HepG2 (cell line): ENCODE measurements around the gene SEMA3B. TPM values are rescaled to one million over a fixed set of nuclear protein-coding genes. Genes with fewer than 3 reads are reported as not detected.

Source experiments
- BHLHE40 ChIP-seq: IDR thresholded peaks from 2 replicates; pipeline ENCODE4 v1.6.1; 2011; ENCODE audit warnings: low read length, improper control_type of control experiment
- FOXC1 ChIP-seq: sonication (generic); formaldehyde crosslinking; IDR thresholded peaks from 2 replicates; pipeline ENCODE4 v1.8.0; 2022; ENCODE audit warnings: mild to moderate bottlenecking, missing genetic modification reagents, borderline replicate concordance
- FOXO1 ChIP-seq: sonication (generic); formaldehyde crosslinking; IDR thresholded peaks from 2 replicates; pipeline ENCODE4 v1.4.0; 2020; ENCODE audit warnings: missing genetic modification reagents
- GATA4 ChIP-seq: sonication (generic); IDR thresholded peaks from 2 replicates; pipeline ENCODE4 v1.6.1; 2016; ENCODE audit warnings: antibody characterized with exemption, low read depth, borderline replicate concordance
- GZF1 ChIP-seq: sonication (generic); formaldehyde crosslinking; IDR thresholded peaks from 2 replicates; pipeline ENCODE4 v1.5.1; 2020; ENCODE audit warnings: mild to moderate bottlenecking, missing genetic modification reagents
- HOMEZ ChIP-seq: IDR thresholded peaks from 2 replicates; pipeline ENCODE4 v1.6.1; 2016; ENCODE audit warnings: low read depth
- MAZ ChIP-seq, 2 experiments: sonication (generic) in 1 of 2; formaldehyde crosslinking in 1 of 2; IDR thresholded peaks; 2 replicates each; pipeline versions ENCODE4 v1.5.0 to v1.6.1; 2012 to 2020; ENCODE audit warnings: low read depth in 2 of 2, mild to moderate bottlenecking in 2 of 2, borderline replicate concordance in 1 of 2, improper control_type of control experiment in 1 of 2, low read length in 1 of 2, missing genetic modification reagents in 1 of 2, moderate library complexity in 1 of 2
- PITX1 ChIP-seq: sonication (generic); formaldehyde crosslinking; IDR thresholded peaks from 2 replicates; pipeline ENCODE4 v1.5.1; 2020; ENCODE audit warnings: mild to moderate bottlenecking, missing genetic modification reagents
- RAD51 ChIP-seq: fragments of 450-650 bp; IDR thresholded peaks from 2 replicates; pipeline ENCODE4 v1.6.1; 2016; ENCODE audit warnings: borderline replicate concordance
- REL ChIP-seq: sonication (generic); formaldehyde crosslinking; conservative IDR thresholded peaks from 2 replicates; pipeline ENCODE4 v1.8.0; 2022; ENCODE audit warnings: mild to moderate bottlenecking, missing genetic modification reagents, moderate library complexity
- SAP130 ChIP-seq: IDR thresholded peaks from 2 replicates; pipeline ENCODE4 v1.6.1; 2016; ENCODE audit warnings: low read depth
- SIX1 ChIP-seq: sonication (generic); formaldehyde crosslinking; IDR thresholded peaks from 2 replicates; pipeline ENCODE4 v1.4.0; 2020; ENCODE audit warnings: missing genetic modification reagents, borderline replicate concordance
- TOPORS ChIP-seq: sonication (generic); formaldehyde crosslinking; IDR thresholded peaks from 2 replicates; pipeline ENCODE4 v1.8.0; 2023; ENCODE audit warnings: mild to moderate bottlenecking, missing genetic modification reagents
- ZNF292 ChIP-seq: sonication (generic); formaldehyde crosslinking; IDR thresholded peaks from 2 replicates; pipeline ENCODE4 v1.8.1; 2022; ENCODE audit warnings: mild to moderate bottlenecking, low read depth, missing genetic modification reagents, borderline replicate concordance
- ZNF367 ChIP-seq: sonication (generic); formaldehyde crosslinking; IDR thresholded peaks from 2 replicates; pipeline ENCODE4 v1.4.0; 2020; ENCODE audit warnings: missing genetic modification reagents, borderline replicate concordance
- polyA plus RNA-seq, 8 experiments: library from polyadenylated mRNA; depleted of rRNA in 3 of 8; stranded (reverse) in 7 of 8; unstranded in 1 of 8; fragments of >200 nt; fragmentation: Illumina TruSeq in 4 of 8; extraction: Trizol in 4 of 8; gene quantifications; 2 replicates each; pipeline versions ENCODE4 v1.2.1 to v1.2.3, GENCODE V29; 2011 to 2016; ENCODE audit warnings: low read depth in 4 of 8, missing spikeins in 1 of 8, mixed read lengths in 1 of 8; ENCODE audit not compliant: insufficient read depth in 1 of 8
- total RNA-seq, 5 experiments: library from RNA; depleted of rRNA; stranded (reverse); fragments of >200 nt; fragmentation: Illumina TruSeq; extraction: Trizol; gene quantifications; 2 replicates each; pipeline ENCODE4 v1.2.3, GENCODE V29; 2016; ENCODE audit warnings: low read depth in 1 of 5
- TF ChIP-seq, protein P1 (sequence below): sonication (generic); formaldehyde crosslinking; IDR thresholded peaks from 2 replicates; pipeline ENCODE4 v1.5.1; 2020; ENCODE audit warnings: missing genetic modification reagents, mild to moderate bottlenecking, borderline replicate concordance
- TF ChIP-seq, protein P2 (sequence below): sonication (generic); formaldehyde crosslinking; IDR thresholded peaks from 2 replicates; pipeline ENCODE4 v1.4.0; 2020; ENCODE audit warnings: mild to moderate bottlenecking, missing genetic modification reagents

SEMA3B gene
- total and polyA plus RNA-seq, 2 of the 13 experiments (the other 11 are each of a cell fraction or from before 2014, with no cell fraction given) = 93.2 to 158 TPM

GRCh38 chr3:50321336-50322114, 52.6 kb downstream of the SEMA3B start (continued):
- TF ChIP-seq SIX1 (CRISPR knock-in tag) = 0 out of 2 replicates have a peak, but pooled peaks have one; percentile 10
- TF ChIP-seq HOMEZ (CRISPR knock-in tag) = no peak
- TF ChIP-seq FOXC1 (CRISPR knock-in tag) = no peak
- TF ChIP-seq SAP130 (CRISPR knock-in tag) = peak; percentile 58; the same call in 1 of the 2 replicates
- peak; percentile 86; the same call in 1 of the 2 replicates for TF ChIP-seq MAZ (IDR thresholded peaks at IDR 0.05; ENCODE audit: borderline replicate concordance, low read depth, low read length)
- peak; percentile 41; the same call in 1 of the 2 replicates for TF ChIP-seq MAZ (CRISPR knock-in tag; IDR thresholded peaks at IDR 0.05; ENCODE audit: low read depth)
- TF ChIP-seq GZF1 (CRISPR knock-in tag) = no peak
- TF ChIP-seq FOXO1 (CRISPR knock-in tag) = no peak
- no peak for TF ChIP-seq RAD51
- TF ChIP-seq, protein P1, sequence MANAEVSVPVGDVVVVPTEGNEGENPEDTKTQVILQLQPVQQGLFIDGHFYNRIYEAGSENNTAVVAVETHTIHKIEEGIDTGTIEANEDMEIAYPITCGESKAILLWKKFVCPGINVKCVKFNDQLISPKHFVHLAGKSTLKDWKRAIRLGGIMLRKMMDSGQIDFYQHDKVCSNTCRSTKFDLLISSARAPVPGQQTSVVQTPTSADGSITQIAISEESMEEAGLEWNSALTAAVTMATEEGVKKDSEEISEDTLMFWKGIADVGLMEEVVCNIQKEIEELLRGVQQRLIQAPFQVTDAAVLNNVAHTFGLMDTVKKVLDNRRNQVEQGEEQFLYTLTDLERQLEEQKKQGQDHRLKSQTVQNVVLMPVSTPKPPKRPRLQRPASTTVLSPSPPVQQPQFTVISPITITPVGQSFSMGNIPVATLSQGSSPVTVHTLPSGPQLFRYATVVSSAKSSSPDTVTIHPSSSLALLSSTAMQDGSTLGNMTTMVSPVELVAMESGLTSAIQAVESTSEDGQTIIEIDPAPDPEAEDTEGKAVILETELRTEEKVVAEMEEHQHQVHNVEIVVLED (CRISPR knock-in tag) = peak; percentile 45; the same call in 1 of the 2 replicates
- TF ChIP-seq ZNF367 (CRISPR knock-in tag) = no peak
- TF ChIP-seq ZNF292 (CRISPR knock-in tag) = no peak
- no peak for TF ChIP-seq TOPORS
- TF ChIP-seq REL = no peak
- TF ChIP-seq GATA4 = peak; percentile 22; the same call in 1 of the 2 replicates
- peak; percentile 58 for TF ChIP-seq PITX1 (CRISPR knock-in tag)
- TF ChIP-seq BHLHE40 = peak; percentile 95
- TF ChIP-seq, protein P2, sequence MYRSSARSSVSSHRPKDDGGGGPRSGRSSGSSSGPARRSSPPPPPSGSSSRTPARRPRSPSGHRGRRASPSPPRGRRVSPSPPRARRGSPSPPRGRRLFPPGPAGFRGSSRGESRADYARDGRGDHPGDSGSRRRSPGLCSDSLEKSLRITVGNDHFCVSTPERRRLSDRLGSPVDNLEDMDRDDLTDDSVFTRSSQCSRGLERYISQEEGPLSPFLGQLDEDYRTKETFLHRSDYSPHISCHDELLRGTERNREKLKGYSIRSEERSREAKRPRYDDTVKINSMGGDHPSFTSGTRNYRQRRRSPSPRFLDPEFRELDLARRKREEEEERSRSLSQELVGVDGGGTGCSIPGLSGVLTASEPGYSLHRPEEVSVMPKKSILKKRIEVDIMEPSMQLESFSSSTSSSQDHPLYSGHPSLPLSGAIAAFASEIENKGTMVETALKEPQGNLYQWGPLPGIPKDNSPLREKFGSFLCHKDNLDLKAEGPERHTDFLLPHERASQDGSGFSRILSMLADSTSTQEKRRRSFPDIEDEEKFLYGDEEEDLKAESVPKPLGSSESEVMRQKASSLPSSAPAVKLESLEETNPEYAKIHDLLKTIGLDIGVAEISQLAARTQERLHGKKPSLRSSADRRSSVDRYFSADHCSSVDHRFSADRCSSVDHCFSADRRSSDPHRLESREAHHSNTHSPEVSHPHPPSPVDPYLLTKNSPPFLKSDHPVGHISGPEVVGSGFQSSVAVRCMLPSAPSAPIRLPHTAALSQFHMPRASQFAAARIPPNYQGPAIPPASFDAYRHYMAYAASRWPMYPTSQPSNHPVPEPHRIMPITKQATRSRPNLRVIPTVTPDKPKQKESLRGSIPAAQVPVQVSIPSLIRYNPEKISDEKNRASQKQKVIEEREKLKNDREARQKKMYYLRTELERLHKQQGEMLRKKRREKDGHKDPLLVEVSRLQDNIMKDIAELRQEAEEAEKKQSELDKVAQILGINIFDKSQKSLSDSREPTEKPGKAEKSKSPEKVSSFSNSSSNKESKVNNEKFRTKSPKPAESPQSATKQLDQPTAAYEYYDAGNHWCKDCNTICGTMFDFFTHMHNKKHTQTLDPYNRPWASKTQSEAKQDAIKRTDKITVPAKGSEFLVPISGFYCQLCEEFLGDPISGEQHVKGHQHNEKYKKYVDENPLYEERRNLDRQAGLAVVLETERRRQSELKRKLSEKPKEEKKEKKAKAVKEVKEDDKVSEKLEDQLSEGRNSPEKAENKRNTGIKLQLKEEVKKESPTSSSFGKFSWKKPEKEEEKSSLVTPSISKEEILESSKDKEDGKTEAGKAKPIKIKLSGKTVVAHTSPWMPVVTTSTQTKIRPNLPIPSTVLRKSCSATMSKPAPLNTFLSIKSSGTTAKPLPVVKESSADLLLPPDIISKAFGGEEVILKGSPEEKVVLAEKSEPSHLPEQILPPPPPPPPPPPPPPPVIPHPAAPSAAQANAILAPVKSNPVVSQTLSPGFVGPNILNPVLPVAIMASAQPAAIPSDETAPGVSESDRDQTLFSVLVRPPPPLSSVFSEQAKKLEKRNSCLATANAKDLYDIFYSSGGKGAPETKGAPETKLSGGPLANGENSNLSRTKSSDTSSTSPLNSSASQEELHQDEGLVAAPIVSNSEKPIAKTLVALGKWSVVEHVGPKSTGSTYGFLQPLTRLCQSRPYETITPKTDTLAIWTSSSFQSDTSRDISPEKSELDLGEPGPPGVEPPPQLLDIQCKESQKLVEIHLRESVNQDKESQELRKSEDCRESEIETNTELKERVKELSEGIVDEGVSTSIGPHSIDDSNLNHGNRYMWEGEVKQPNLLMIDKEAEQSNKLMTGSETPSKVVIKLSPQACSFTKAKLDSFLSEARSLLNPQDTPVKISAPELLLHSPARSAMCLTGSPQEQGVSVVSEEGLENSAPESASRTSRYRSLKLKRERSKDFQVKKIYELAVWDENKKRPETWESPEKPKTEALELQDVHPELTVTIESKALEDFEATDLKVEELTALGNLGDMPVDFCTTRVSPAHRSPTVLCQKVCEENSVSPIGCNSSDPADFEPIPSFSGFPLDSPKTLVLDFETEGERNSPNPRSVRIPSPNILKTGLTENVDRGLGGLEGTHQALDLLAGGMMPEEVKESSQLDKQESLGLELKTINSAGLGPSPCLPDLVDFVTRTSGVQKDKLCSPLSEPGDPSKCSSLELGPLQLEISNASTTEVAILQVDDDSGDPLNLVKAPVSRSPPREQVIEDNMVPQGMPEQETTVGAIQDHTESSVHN (CRISPR knock-in tag) = no peak
